Parathyroid adenoma (tissue), 2 donors: ENCODE results near the gene B9D2.

Experiments
- H2AFZ ChIP-seq: fragments of 300-600 bp; sonication (generic); one replicate; pipeline ENCODE4 v1.7.0; 2017; ENCODE audit warnings: antibody characterized with exemption, mild to moderate bottlenecking
- H3K27ac ChIP-seq: fragments of 300-600 bp; sonication (generic); one replicate; pipeline ENCODE4 v1.7.0; 2017
- H3K27me3 ChIP-seq: fragments of 300-600 bp; sonication (generic); one replicate; pipeline ENCODE4 v1.7.0; 2017; ENCODE audit warnings: low read length; ENCODE audit not compliant: control insufficient read depth, insufficient read depth
- H3K36me3 ChIP-seq: fragments of 300-600 bp; sonication (generic); one replicate; pipeline ENCODE4 v1.7.0; 2017; ENCODE audit warnings: low read length; ENCODE audit not compliant: control insufficient read depth, insufficient read depth
- H3K4me1 ChIP-seq: fragments of 300-600 bp; sonication (generic); one replicate; pipeline ENCODE4 v1.7.0; 2017; ENCODE audit warnings: control low read depth
- H3K4me2 ChIP-seq: fragments of 300-600 bp; sonication (generic); one replicate; pipeline ENCODE4 v1.7.0; 2017; ENCODE audit warnings: low read length
- H3K4me3 ChIP-seq: fragments of 300-600 bp; sonication (generic); one replicate; pipeline ENCODE4 v1.7.0; 2017; ENCODE audit warnings: low read depth, low read length
- H3K79me2 ChIP-seq: fragments of 300-600 bp; sonication (generic); one replicate; pipeline ENCODE4 v1.7.0; 2017; ENCODE audit warnings: control low read depth
- H3K9ac ChIP-seq: fragments of 300-600 bp; sonication (generic); one replicate; pipeline ENCODE4 v1.7.0; 2017; ENCODE audit warnings: mild to moderate bottlenecking
- H3K9me3 ChIP-seq: fragments of 300-600 bp; sonication (generic); one replicate; pipeline ENCODE4 v1.7.0; 2017; ENCODE audit warnings: low read length; ENCODE audit not compliant: control insufficient read depth
- TF ChIP-seq, protein P1 (sequence below): fragments of 300-600 bp; sonication (generic); IDR thresholded peaks from one replicate; pipeline ENCODE4 v1.7.0; 2017; ENCODE audit warnings: antibody characterized with exemption, mild to moderate bottlenecking
- donor health status: primary hyperparathyroidism.

Gene B9D2

DNA sequence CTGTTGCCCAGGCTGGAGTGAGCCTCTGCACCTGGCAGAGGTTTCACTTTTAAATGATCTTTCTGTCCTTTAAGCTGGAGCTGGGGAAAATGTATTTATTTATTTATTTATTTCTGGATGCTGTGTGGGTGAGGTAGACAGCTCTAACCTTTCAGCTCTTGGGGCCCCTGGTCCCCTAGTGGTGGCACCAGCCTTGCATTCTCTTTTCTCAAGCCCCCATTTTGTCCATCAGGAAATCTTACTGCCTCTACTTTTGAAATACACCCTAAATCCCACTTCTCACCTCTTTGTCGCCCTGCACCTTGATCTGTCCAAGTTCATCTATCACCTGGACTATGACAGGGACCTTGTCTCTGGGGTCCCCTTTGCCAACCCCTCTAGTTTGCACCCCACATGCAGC, 2.1 kb upstream of the B9D2 start:
- Histone ChIP-seq H3K9ac (no peak overlapping the region), H3K9me3 (no peaks in the 10 kb centered on the region), H3K27me3 (no peaks in the 10 kb centered on the region), H3K36me3 (no peaks in the 10 kb centered on the region), H3K4me1 (no peaks in the 10 kb centered on the region), H3K4me3 (no peak overlapping the region), H3K27ac (no peak overlapping the region), H3K79me2 (peaks cover 39% of the 10 kb centered on the region), H2AFZ (no peak overlapping the region), H3K4me2 (no peak overlapping the region)
- TF ChIP-seq, protein P1, sequence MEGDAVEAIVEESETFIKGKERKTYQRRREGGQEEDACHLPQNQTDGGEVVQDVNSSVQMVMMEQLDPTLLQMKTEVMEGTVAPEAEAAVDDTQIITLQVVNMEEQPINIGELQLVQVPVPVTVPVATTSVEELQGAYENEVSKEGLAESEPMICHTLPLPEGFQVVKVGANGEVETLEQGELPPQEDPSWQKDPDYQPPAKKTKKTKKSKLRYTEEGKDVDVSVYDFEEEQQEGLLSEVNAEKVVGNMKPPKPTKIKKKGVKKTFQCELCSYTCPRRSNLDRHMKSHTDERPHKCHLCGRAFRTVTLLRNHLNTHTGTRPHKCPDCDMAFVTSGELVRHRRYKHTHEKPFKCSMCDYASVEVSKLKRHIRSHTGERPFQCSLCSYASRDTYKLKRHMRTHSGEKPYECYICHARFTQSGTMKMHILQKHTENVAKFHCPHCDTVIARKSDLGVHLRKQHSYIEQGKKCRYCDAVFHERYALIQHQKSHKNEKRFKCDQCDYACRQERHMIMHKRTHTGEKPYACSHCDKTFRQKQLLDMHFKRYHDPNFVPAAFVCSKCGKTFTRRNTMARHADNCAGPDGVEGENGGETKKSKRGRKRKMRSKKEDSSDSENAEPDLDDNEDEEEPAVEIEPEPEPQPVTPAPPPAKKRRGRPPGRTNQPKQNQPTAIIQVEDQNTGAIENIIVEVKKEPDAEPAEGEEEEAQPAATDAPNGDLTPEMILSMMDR: no peak

DNA sequence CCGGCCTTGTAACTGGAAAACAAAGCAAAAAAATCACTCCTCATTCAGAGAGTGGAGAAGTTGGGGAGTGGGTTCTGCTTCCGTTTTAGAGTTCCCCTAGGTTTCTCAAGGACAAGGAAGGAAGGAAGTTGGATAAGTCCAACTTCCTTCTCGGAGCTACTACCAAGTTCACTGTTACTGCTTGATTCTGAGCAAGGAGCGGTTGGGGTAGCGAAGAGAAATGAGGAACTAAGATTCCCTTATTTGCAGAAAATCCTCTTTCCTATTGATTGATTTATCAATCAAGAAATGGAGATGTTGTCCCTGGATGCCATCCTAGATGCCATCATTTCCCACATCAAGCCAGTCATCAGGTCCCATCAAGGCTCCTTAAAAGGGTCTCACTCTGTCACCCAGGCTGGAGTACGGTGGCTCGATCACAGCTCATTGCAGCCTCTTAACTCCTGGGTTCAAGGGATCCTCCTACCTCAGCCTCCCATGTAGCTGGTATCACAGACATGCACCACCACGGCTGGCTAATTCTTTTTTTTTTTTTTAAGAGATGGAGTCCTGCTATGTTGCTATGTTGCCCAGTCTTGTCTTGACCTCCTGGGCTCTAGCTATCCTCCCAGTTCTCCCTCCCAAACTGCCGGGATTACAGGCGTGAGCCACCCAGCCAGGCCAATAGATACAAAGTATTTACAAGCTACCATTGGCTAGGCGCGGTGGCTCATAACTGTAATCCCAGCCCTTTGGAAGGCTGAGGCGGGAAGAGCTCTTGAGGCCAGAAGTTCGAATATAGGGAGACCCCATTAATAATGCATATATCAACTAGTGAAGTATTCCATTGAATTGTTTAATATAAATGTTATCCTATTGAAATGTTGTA, 809 bp upstream of the B9D2 start:
- H3K4me2 ChIP-seq: peak overlapping the region; percentile 99
- H2AFZ ChIP-seq: peak overlapping the region; percentile 88
- TF ChIP-seq, protein P1: no peak
- no peaks in the 10 kb centered on the region for H3K4me1 ChIP-seq
- no peaks in the 10 kb centered on the region for H3K9me3 ChIP-seq
- H3K36me3 ChIP-seq: no peaks in the 10 kb centered on the region
- H3K9ac ChIP-seq: peak overlapping the region; percentile 43
- H3K79me2 ChIP-seq: peaks cover 37% of the 10 kb centered on the region
- peak overlapping the region; percentile 96 for H3K27ac ChIP-seq
- peak overlapping the region; percentile 100 for H3K4me3 ChIP-seq
- H3K27me3 ChIP-seq: no peaks in the 10 kb centered on the region

DNA sequence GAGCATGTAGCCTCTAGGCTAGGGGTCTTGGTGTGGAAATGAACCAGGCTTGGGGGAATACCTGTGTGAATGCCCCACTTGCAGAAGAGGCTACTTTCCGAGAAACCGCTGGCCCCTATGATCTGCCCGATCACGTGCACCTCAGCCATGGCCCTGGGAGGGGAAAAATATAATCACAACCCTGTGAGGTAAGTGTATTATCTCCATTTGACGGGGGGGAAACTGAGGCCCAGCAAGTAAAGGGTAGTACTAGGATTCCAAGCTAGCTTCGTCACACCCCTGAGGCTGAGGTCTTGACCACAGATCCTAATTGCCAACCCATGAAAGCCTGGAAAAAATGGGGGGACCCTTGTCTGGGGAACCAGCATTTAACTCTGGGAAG, 587 bp downstream of the B9D2 start:
- Histone ChIP-seq H3K4me3 (peak overlapping the region; percentile 100), H2AFZ (peak overlapping the region; percentile 88), H3K9ac (no peak overlapping the region), H3K27me3 (no peaks in the 10 kb centered on the region), H3K36me3 (no peaks in the 10 kb centered on the region), H3K4me2 (peak overlapping the region; percentile 99), H3K79me2 (peaks cover 36% of the 10 kb centered on the region), H3K9me3 (no peaks in the 10 kb centered on the region), H3K27ac (peak overlapping the region; percentile 96), H3K4me1 (no peaks in the 10 kb centered on the region)
- TF ChIP-seq, protein P1: no peak

DNA sequence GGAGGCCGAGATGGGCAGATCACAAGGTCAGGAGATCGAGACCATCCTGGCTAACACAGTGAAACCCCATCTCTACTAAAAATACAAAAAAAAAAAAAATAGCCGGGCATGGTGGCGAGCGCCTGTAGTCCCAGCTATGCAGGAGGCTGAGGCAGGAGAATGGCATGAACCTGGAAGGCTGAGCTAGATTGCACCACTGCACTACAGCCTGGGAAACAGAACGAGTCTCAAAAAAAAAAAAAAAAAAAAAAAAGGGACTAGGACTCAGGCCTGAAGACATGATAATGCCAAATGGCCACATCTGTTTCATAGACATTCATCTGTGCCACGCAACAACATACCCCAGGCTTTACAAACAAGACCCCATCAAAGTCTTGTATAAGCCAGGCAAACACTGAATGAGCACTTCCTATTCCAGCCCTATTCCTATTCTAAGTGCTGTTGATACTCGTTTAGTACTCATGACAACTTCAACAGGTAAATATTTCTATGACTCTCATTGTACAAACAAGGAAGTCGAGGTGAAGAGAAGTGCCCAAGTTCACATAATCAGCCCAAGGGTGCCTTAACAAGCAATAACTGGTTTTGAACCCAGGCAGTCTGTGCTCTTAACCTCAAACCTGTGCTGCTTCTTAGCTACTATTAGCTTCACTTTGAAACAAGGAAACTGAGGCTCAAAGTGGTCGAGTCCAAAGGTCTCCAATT, 1.7 kb downstream of the B9D2 start:
- Histone ChIP-seq H2AFZ (no peak overlapping the region), H3K4me2 (no peak overlapping the region), H3K9me3 (no peaks in the 10 kb centered on the region), H3K4me3 (no peak overlapping the region), H3K27me3 (no peaks in the 10 kb centered on the region), H3K27ac (no peak overlapping the region), H3K36me3 (no peaks in the 10 kb centered on the region), H3K4me1 (no peaks in the 10 kb centered on the region), H3K79me2 (peaks cover 28% of the 10 kb centered on the region), H3K9ac (no peak overlapping the region)
- TF ChIP-seq, protein P1: no peak
